Middle frontal gyrus (tissue), 1 donor: ENCODE measurements around the gene MYH15.

Source experiments
- DNase-seq: peaks from one replicate; pipeline ENCODE4 v3.0.0-alpha.2; 2015; ENCODE audit warnings: low spot score; ENCODE audit errors: extremely low spot score

The MYH15 gene

DNA sequence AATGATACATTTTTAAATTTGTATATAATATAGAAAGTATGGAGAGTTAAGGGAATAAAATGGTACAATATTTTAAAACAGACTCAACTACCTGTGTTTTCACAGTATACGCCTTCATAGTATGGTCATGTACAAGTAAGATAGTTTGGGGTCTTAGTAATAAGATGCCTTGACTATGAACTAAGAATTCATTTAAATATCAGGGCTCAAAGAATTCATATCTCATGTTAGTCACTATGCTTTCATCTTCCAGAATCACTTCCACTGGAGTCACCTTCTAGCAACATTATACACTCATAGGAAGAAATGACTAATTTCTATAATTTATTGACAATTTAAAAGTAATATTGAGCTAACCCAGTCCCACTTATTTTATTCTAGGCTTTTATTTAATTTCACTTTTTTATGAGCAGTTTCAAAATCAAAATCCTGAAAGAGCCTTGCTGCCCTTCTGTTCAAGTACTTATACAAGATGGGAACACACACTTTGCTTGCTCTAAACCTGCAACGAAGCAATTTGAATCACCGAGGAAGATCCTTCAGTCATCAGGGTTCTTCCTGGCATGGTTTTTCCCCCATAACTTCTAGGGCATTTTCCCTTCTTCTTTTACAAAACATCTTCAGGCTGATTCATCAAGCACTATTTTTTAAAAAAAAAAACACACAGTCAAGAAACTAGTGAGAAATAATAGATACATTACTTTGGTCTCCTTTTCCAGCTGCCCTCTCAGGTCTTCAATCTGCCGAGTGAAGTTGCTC lies 94.1 kb downstream of the MYH15 start:
- DNase-seq = no peak

DNA sequence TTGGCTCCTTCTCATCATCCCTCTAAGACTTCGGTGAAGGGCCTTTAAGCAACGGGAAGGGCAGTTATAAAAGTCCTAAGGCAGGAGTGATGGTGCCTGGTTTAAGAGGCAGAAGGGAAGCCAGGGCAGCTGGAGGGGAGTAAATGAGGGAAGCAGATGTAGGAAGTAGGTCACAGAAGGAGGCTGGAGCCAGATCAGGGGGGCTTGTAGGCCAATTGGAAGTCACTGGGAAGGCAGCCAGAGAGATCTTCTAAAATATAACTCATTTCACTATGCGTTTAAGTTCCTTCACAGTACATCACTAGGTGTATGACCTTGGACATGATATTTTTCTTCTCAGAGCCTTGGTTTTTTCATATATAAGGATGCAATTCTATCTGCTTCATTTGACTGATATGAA lies 94.7 kb downstream of the MYH15 start:
- DNase-seq = no peak

DNA sequence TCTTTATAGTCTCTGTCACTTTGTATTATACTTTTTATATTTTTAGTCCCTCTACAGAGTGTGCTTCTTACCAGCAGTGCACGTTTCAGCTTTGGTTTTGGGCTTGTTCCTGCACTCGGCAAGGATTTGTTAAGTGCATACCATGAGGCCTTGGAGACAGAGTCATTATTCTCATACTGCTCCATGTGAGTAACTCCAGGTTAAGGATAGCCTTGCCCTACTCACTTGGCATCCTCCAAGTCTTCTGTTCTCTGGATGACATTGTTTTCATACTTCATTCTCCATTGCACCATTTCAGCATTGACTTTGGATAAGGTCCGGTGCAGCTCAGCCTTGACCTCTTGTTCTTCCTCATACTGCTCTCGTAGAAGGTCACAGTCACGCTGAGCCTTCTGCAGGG lies 96.4 kb downstream of the MYH15 start:
- DNase-seq = no peak

DNA sequence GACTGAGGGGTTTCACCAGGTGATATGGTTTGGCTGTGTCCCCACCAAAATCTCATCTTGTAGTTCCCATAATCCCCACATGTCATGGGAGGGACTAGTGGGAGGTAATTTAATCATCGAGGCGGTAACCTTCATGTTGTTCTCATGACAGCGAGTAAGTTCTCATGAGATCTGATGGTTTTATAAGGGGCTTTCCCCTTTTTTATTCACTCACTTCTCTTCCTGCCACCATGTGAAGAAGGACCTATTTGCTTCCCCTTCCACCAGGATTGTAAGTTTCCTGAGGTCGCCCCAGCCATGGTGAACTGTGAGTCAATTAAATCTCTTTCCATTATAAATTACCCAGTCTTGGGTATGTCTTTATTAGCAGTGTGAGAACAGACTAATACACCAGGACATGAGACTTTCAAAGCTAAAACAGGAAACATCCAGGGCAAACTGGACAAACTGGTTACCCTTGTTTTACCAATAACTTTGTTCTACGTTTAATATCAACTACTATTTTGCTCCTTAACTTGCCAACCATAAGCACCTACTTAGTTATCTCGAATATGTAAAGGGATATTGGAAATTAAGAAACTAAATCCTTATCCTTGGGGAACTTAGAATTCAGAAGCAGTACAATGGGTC lies 98.2 kb downstream of the MYH15 start:
- no peak for DNase-seq

DNA sequence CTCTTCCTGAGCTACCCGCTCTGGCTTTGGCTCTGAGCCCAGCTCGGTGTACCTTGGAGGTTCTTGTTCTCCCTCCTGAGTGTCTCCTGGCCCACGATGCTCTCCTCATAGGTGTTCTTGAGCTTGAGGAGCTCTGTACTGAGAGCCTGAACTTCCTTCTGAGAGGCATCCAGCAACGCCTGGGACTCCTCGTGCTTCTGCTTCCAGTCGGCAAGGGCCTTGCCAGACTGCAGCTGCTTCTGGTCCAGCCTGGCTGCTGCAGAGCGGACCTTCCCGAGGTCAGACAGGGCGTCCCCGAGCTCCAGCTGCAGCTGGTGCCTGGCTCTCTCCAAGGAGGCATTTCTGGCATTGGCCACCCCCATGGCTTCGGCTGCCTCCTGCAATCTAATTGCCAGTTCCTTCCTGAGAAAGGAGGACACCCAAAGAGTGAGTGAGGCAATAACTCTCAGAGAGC lies 99.8 kb downstream of the MYH15 start:
- DNase-seq = no peak

DNA sequence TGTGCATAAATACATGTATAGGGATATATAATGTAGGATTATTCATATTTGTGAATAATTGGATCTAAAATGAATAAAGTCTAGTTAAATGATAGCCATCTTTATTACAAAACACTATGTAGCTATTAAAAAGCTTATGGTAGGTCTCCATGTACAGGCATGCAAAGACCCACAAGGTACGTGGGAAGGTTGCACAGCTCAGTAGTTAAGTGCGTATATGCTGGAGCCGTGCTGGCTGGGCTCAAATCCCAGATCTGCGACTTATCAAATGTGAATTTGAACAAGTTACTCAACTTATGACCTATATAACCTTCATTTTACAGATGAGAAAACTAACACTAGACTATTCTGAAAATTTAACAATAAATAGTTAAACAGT lies 100.6 kb downstream of the MYH15 start:
- no peak for DNase-seq

DNA sequence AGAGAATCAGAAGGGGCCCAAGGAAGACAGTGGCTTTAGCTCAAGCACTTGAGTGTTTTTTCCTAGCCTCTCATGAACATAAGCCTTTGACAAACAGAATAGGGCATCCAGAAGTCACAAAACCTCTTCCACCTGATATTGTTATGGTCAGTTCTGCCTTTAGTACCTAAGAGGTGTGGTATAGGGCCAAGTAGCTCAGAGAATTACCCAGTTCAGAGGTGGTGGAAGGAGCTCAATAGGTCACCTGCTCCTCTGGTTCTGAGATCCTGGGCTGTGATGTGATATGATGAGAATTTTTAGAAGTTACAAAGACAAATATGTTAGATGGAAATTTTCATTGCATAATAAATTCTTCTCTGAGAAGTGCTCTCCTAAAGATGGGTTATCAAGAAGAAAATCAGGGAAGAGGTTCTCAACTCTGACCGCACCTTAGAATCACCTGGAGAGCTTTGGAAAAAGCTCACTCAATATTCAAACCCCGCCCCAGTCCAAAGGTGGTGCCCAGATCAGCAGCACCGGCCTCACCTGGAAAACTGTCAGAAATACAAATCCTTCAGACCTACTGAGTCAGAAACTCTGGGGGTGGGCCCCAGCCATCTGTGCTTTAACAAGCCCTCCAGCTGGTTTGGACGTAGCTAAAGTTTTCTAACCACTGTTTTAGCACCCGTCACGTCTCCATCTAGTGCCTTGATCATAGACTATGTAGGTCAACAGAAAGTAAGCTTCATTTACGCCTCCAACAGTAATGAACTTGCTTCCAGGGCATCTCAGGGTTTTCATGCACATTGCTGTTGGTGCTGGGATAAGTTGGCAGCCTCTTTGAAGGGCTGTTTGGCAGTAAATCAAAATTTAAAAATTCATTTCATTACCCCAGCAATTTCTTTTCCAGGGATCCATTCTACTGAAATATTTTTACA lies 101.3 kb downstream of the MYH15 start:
- DNase-seq = no peak

DNA sequence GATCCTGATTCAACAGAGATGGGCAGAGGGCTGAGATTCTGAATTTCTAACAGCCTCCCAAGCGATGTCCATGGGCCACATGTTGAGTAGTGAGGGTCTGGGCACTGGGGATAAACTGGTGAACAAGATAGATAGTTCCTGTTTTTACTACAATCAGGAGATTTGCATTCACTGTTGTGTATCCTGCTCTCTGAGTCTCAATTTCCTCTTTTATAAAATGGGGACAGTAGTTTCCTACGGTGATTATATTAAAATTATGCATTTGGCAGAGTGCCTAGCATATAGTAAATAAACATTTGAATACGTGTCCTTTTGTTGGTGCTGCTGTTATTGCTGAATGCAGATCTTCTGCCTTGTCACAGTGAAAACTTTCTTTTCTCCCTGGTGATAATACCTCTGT lies 102.5 kb downstream of the MYH15 start:
- no peak for DNase-seq

DNA sequence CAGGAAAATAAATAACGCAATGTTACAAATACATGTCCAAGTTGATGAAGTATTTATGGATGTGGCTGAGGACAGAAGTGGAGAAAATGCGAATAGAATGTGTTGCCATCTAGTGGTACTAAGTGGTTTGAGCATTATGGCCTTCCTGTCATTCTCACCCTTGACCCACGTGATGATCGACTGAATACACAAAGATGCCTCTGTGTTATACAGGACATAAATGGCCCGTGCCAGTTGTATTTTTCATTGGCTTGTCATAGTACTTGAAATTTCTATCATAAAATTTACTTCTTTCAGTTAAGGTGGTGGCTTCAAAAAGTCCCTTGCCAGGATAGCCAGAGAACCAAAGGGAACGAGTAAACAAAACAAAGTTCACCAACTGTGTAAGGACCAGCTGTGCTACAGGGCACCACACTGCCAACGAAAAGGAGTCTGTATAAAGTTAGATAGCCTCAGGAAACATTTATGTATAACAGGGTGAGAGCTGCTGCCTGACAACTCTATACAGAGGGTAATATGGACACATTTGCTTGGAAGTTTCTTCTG lies 103.7 kb downstream of the MYH15 start:
- no peak for DNase-seq

DNA sequence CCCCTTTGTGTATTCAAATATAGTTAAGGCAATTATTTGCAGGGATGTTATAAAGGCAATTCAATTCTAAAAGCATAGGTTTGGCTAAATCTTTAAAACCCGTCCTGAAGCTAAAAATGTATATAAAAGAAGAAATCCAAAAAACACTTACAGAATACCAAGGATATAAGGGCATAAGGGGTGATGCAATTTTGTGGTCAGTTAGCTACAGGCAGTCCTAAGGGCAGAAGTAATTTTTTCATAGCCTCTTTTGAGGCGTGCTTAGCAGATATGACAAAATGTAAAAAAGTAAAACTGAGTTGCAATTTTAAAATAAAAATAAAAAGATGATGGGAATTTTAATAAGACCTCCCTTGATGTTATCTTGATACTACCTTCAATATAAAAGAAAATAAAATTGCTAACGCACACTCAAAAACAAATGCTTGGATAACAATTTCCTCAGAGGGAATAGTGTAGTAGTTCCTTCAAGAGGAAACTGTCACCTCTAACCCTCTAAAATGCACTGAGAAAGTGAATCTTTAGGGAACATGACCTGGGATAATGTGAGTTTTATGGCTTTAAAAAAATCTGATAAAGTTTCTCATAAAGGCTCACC lies 104.2 kb downstream of the MYH15 start:
- no peak for DNase-seq

DNA sequence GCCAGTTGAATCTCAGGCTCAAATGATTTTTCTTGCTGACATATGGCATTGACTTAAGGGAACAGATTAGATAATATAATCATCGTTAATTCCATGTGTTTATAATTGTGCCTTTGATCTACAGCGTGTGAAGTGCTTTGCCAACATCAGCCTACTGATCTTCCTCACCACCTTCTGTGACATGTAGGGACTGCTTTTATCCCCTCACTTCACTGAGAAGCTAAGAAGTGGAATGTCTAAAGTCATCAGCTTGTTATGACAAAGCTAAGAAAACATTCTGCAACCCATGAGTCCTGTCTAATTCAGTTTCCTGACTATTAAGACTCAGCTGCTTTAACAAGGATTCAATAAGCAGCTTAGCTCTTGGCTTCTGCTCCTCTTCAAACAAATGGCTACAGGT lies 106.0 kb downstream of the MYH15 start:
- no peak for DNase-seq

DNA sequence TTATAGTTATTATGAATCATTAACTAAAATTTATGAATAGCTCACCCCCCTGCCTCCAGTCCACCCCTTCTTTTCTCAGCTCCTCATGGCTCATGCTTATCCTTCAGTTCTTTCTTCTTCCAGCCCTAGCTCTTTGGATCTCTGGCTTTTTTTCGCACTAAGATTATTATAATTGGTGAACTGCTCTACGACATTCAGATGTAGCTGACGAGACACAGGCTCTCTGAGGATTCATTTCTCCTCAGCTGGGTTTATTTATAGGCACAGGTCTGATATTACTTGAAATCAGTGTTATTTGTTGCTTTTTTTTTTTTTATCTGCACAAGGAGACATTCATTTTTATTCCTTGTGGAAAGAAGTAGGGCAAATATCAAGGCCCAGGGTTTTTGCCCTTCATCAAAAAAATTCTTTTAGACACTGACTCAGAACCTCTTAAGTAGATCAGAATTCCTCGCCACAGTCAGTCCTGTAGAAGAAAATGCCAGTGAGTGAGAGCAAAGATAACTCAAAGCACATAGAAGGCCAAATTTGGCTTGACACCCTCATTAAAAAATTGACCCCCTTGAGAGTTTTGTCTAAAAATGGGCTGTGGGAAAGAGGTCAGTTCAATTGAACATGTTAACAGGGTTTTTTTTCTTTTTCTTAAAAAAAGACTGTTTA lies 106.6 kb downstream of the MYH15 start:
- no peak for DNase-seq

DNA sequence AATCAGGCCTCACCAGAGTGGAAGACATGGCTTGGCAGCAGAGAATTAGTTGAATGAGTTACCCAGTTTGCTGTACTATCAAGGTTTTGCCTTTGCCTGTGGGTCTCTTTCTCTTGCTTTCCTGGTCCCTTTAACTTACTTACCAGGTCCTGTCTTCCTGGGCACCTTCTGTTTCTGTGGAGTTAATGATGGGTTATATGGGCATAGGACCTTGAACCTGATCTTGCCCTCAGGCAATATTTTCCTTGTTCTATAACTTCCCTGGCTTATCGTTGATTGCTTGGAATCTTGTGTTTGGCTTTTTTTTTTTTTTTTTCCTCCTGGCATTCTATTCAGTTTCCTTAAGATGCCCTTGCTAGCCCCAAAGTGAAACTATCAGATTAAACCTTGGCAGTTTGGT lies 107.2 kb downstream of the MYH15 start:
- DNase-seq = no peak

DNA sequence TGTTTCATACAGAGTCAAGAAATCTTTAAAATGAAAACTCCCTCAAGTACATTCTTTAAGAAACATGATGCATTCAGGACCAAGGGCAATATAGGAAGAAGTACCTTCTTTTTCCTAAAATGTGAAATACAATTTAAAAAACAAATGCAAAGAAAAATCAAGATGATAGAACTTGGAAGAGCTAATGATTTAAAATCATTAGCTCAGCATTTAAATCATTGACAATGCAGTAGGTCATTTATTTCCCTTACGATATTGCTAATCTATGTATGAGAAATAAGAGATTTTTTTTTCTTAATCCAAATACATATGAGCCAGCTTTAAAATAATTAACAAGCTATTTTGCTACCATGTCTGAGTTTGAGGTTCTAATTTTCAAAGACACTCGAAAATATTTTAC lies 108.6 kb downstream of the MYH15 start:
- DNase-seq = no peak

DNA sequence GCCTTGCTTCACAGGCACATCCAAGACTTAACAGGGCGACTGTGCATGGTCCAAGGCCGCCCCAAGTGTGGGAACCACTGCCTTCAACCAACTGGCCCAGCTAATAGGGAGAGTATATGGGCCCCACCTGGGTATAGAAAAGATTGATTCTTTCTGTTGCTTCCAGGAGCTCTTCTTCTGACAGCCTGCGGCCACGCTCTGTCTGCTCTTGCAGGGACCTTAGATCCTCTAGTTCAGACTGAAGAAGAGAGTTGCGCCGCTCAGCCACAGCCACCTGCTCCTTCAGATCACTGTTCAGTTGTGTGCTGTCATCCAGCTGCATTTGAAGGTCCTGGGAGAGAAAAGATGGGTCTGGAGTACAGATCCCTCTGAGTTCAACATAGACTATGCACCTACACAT lies 111.9 kb downstream of the MYH15 start:
- DNase-seq = no peak

DNA sequence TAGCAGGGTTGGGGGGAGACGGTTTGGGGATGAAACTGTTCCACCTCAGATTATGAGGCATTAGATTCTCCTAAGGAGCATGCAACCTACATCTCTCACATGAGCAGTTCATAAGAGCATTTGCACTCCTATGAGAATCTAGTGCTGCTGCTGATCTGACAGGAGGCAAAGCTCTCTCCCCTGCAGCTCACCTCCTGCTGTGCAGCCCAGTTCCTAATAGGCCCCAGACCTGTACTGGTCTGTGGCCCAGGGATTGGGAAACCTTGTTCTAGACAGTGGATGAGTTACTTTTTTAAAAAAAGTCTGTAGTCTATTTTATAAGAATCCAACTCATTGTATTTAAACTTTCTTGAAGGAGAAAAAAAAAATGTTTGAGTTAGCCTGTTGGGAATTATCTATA lies 114.1 kb downstream of the MYH15 start:
- no peak for DNase-seq

DNA sequence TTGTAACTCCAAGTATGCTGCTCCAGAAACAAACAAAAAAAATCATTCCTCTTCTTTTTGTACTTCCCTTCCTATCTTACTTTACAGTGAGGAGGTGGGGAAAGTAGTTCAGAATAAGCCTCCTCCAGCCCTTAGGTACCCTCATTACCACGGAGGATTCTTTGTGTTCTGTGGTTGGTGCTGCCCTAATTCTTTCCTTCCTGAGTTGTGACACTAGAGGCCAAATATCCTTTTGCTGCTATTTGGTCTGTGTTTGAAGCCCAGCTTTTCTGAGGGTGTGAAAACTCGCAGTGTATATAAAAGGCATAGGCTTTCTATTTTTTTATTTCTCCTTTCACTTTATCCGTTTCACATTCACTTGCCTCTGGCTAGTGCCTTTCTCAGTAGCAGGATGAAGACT lies 115.8 kb downstream of the MYH15 start:
- DNase-seq = no peak

DNA sequence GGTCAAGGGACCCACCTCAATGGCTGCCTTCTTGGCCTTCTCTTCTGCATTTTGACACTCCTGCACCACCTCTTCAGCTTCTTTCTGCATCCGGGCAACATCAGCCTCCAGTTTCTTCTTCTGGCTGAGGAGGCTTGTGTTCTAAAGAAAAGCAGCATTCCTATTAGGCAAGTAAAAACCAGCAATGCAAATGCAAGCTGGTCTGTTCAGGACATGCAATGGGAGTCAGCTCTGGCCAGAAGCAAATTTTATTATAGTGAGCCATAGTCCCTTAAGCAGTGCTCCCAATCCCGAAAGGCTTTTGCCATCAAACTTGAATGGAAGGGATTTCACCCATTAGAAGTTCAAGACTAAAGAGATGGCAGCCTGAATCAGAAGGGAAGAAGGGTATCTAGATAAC lies 116.4 kb downstream of the MYH15 start:
- no peak for DNase-seq

DNA sequence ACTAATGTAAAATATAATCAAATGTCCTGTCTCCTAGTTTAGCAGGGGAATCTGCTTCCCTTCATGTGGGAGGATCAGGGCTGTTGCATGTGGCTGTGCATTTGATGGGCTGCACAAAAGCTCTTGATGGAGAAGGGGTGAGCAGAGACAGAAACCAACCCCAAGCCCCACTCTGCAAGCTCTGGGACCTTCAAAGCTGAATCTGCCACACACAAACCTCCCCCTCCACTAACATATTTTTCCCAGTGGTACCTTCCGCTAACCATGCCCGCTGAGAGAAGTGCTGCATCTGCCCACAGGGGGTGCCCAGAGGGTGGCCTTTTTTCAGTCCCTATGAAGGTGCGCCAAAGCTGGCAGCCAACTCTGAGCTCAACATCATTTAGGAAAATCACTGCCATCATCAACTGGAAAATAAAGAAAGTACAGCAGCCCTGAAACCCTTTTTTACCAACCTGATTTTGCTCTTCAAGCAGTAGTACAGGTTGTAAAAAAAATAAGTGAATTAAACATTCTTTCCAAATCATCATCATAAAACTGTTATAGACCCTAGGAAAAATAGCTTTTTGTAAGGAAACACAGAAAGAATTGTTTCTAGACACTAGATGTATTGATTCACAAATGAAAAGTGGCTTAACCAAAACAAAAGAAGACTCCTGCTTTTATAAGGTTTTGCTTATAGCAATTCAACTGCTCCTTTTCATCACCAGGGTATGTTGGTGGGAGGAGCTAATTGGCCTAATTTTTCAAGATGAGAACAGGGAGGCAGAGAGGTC lies 117.1 kb downstream of the MYH15 start:
- DNase-seq = no peak

DNA sequence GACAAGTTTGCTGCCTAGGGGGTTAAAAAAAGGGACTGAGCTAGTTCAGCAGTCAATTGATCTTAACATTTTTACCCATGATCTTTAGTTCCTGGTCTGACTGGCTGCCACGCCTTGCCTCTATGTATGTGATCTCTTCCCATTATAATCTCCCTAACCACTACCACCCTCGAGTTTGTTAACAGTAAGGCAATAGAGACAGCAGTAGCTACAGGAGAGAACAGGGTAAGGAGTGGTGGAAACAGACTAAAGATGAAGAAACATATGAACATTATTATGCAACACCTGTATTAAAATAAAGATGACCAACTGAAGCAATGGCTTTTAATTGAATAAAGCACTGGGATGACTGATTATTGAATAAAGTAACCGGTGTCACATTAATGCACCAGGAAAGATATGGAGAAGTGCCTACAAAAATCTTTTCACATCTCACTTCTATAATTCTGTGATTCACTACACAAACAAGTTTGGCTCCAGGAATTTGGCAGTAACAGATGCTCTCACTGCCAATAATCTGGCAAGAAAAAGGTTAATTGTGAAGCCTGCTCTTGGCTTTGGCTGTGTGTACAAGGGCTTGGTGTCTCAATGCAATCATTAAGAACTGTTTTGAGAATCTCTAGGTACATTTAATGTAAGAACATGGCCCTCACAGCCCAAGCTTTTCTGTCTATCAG lies 118.3 kb downstream of the MYH15 start:
- no peak for DNase-seq
